ENCODE data around the gene PLEKHN1. TPM values are rescaled to one million over a fixed set of nuclear protein-coding genes. Genes with fewer than 3 reads are reported as not detected.

PLEKHN1 gene
- total and polyA plus RNA-seq, 2 experiments from 2014 or later = 1.7 to 2.1 TPM

DNA sequence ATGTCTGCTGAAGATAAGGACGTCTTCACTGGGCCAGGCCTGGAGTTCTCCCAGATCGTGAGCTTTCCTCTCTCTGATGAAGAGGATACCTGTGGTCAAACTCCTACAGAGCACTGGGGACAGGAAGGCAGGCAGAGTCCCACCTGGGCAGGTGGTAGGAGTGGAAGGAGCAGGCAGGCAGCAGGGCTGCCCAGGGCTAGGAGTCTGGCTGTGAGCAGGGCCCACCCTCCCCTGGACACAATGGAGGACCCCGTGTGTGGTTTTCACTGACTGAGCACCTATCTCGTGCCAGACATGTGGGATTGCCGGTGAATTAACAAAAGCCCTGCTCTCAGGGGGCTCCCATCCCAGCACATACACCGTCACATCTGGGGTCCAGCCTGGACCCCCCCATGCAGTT is 47.4 kb upstream of the PLEKHN1 start:
- no peak overlapping the region for H2AFZ ChIP-seq
- no peaks in the 10 kb centered on the region for H4K20me1 ChIP-seq (ENCODE audit: insufficient read depth)
- H3K9me3 ChIP-seq (ENCODE audit: low read depth) = no peaks in the 10 kb centered on the region
- 75 to 79% methylated on average over 6 of the region's 6 CpGs for WGBS, 2 experiments (ENCODE audit: low coverage in 1 of 2, low lambda C conversion rate in 2 of 2, missing lambda C conversion rate in 2 of 2)
- peaks cover 13% of the 10 kb centered on the region for H3K4me1 ChIP-seq (ENCODE audit: insufficient read depth)
- H3K79me2 ChIP-seq (ENCODE audit: insufficient read depth) = peaks cover 11% of the 10 kb centered on the region
- no peaks in the 10 kb centered on the region for H3K9me2 ChIP-seq (ENCODE audit: insufficient read depth)
- in situ Hi-C loops (cut with MboI) = no loop called here
- H3F3A ChIP-seq (ENCODE audit: insufficient read depth) = no peaks in the 10 kb centered on the region
- TF ChIP-seq EZH2 (IDR thresholded peaks at IDR 0.05; ENCODE audit: insufficient read depth, poor library complexity, severe bottlenecking) = no peak
- no peak for TF ChIP-seq EZH2phosphoT487 (IDR thresholded peaks at IDR 0.05; ENCODE audit: insufficient read depth, low read depth)
- no peak for DNase-seq
- no peaks in the 10 kb centered on the region for H3K36me3 ChIP-seq (ENCODE audit: low read depth)
- H3K27ac ChIP-seq = no peak overlapping the region
- no peaks in the 10 kb centered on the region for H3K27me3 ChIP-seq (replicated peaks; ENCODE audit: insufficient read depth)
- H3K4me3 ChIP-seq = no peak overlapping the region
- H3K4me2 ChIP-seq (ENCODE audit: unreplicated experiment) = no peak overlapping the region
- no peak overlapping the region for H3K9ac ChIP-seq

DNA sequence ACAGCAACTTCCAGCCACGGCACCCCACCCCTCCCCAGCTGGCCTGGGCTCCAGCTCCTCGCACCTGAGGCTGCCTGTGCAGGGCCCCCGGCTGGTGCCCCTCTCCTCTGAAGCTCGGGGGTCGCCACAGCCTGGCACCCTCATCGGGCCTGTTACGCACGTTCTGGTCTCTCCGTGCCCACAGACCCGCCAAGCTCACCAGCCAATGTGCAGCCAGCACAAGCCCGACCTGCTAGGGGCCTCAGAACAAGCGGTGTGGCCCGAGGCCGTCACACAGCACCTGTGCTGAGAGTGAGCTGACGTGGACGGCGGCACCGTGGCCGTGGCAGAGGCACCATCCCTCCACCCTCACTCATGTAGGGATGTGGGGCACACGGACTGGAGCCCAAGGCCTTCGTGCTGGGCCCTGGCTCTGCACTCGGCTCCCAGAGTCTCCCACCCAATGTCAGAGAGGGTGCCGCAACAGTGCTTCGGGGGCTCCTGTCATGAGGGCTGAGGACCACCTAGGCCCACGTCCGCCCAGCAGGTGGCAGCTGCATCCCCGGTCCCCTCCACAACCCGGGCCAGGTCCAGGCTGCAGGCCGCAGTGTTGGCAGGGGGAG is 46.9 kb upstream of the PLEKHN1 start:
- TF ChIP-seq EZH2 (IDR thresholded peaks at IDR 0.05; ENCODE audit: insufficient read depth, poor library complexity, severe bottlenecking) = no peak
- no peak for TF ChIP-seq EZH2phosphoT487 (IDR thresholded peaks at IDR 0.05; ENCODE audit: insufficient read depth, low read depth)
- Histone ChIP-seq H3F3A (ENCODE audit: insufficient read depth) (no peaks in the 10 kb centered on the region), H3K9ac (no peak overlapping the region), H3K36me3 (ENCODE audit: low read depth) (no peaks in the 10 kb centered on the region), H3K27me3 (replicated peaks; ENCODE audit: insufficient read depth) (no peaks in the 10 kb centered on the region), H3K9me2 (ENCODE audit: insufficient read depth) (no peaks in the 10 kb centered on the region), H2AFZ (no peak overlapping the region), H3K9me3 (ENCODE audit: low read depth) (no peaks in the 10 kb centered on the region), H3K27ac (no peak overlapping the region), H3K4me2 (ENCODE audit: unreplicated experiment) (no peak overlapping the region), H3K79me2 (ENCODE audit: insufficient read depth) (peaks cover 11% of the 10 kb centered on the region), H4K20me1 (ENCODE audit: insufficient read depth) (no peaks in the 10 kb centered on the region), H3K4me1 (ENCODE audit: insufficient read depth) (peaks cover 13% of the 10 kb centered on the region), H3K4me3 (no peak overlapping the region)
- DNase-seq = no peak
- WGBS, 2 experiments (ENCODE audit: low coverage in 1 of 2, low lambda C conversion rate in 2 of 2, missing lambda C conversion rate in 2 of 2) = 73 to 77% methylated on average over 27 to 29 of the region's 29 CpGs
- in situ Hi-C loops (cut with MboI) = no loop called here

DNA sequence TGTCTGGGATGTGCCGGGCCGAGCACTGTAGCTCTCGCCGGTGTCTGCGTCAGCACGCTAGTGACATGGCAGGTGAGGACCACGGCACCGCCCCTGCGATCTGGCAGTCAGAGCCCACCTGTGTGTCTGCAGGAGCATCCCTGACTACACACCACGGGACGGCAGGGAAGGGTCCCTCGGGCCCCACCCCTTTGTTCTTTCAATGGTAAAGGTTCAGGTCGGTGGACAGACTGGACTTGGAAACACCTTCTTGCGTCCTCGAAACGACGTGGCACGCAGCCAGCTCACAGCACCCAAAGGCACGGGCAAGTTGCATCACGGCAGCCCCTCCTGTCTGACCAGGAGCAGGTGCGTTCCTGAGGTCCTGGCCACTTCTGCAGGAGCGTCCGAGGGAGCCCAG is 46.3 kb upstream of the PLEKHN1 start:
- H3K9me2 ChIP-seq (ENCODE audit: insufficient read depth) = no peaks in the 10 kb centered on the region
- H3K9ac ChIP-seq = no peak overlapping the region
- no peak overlapping the region for H3K4me2 ChIP-seq (ENCODE audit: unreplicated experiment)
- no peak overlapping the region for H3K27ac ChIP-seq
- DNase-seq = no peak
- 51 to 53% methylated on average over 23 of the region's 23 CpGs for WGBS, 2 experiments (ENCODE audit: low coverage in 1 of 2, low lambda C conversion rate in 2 of 2, missing lambda C conversion rate in 2 of 2)
- H2AFZ ChIP-seq = no peak overlapping the region
- no peak overlapping the region for H3K4me3 ChIP-seq
- H3K9me3 ChIP-seq (ENCODE audit: low read depth) = no peaks in the 10 kb centered on the region
- peaks cover 11% of the 10 kb centered on the region for H3K79me2 ChIP-seq (ENCODE audit: insufficient read depth)
- no peaks in the 10 kb centered on the region for H3F3A ChIP-seq (ENCODE audit: insufficient read depth)
- in situ Hi-C loops (cut with MboI) = no loop called here
- no peak for TF ChIP-seq EZH2phosphoT487 (IDR thresholded peaks at IDR 0.05; ENCODE audit: insufficient read depth, low read depth)
- no peak for TF ChIP-seq EZH2 (IDR thresholded peaks at IDR 0.05; ENCODE audit: insufficient read depth, poor library complexity, severe bottlenecking)
- H4K20me1 ChIP-seq (ENCODE audit: insufficient read depth) = no peaks in the 10 kb centered on the region
- no peaks in the 10 kb centered on the region for H3K36me3 ChIP-seq (ENCODE audit: low read depth)
- H3K27me3 ChIP-seq (replicated peaks; ENCODE audit: insufficient read depth) = no peaks in the 10 kb centered on the region
- peaks cover 13% of the 10 kb centered on the region for H3K4me1 ChIP-seq (ENCODE audit: insufficient read depth)

DNA sequence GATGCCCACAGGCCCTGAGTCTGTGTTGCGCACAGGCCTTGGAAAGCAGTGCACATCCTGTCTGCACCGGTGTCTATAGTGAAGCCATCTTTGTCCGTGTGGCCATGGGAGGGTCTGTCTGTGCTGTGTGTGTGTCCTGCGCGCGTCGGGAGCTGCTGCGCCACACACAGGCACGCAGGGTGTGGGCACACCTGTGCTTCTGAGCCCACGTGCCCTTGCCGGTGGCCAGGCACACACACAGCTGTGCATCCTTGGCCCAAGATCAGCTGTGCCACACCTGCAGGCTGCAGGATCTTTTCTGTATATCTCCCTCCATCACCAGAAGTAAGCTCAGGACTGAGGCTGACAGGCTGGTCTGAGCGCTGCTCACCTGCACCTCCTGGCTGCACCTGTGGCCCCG is 45.8 kb upstream of the PLEKHN1 start:
- H3K9me3 ChIP-seq (ENCODE audit: low read depth) = no peaks in the 10 kb centered on the region
- in situ Hi-C loops (cut with MboI) = no loop called here
- peak overlapping the region; percentile 29 for H3K4me2 ChIP-seq (ENCODE audit: unreplicated experiment)
- peaks cover 13% of the 10 kb centered on the region for H3K79me2 ChIP-seq (ENCODE audit: insufficient read depth)
- H3K27me3 ChIP-seq (replicated peaks; ENCODE audit: insufficient read depth) = no peaks in the 10 kb centered on the region
- H3K9ac ChIP-seq = no peak overlapping the region
- DNase-seq = no peak
- H3K9me2 ChIP-seq (ENCODE audit: insufficient read depth) = no peaks in the 10 kb centered on the region
- H3K27ac ChIP-seq = no peak overlapping the region
- WGBS, 2 experiments (ENCODE audit: low coverage in 1 of 2, low lambda C conversion rate in 2 of 2, missing lambda C conversion rate in 2 of 2) = 22 to 24% methylated on average over 13 of the region's 13 CpGs
- H4K20me1 ChIP-seq (ENCODE audit: insufficient read depth) = no peaks in the 10 kb centered on the region
- no peak overlapping the region for H3K4me3 ChIP-seq
- no peaks in the 10 kb centered on the region for H3F3A ChIP-seq (ENCODE audit: insufficient read depth)
- no peak overlapping the region for H2AFZ ChIP-seq
- H3K4me1 ChIP-seq (ENCODE audit: insufficient read depth) = peaks cover 13% of the 10 kb centered on the region
- H3K36me3 ChIP-seq (ENCODE audit: low read depth) = no peaks in the 10 kb centered on the region
- no peak for TF ChIP-seq EZH2 (IDR thresholded peaks at IDR 0.05; ENCODE audit: insufficient read depth, poor library complexity, severe bottlenecking)
- no peak for TF ChIP-seq EZH2phosphoT487 (IDR thresholded peaks at IDR 0.05; ENCODE audit: insufficient read depth, low read depth)
